Islet precursor cell (in vitro differentiated cells): ENCODE results near the gene MINK1.
A peak's percentile ranks its signal among the peaks of the same experiment; 100 is the strongest.
"Not testable (repeated sequence)": the region's sequence is repeated elsewhere in the genome, so short reads cannot be mapped to it uniquely, and the experiment has no call there.

ENCODE experiments used
- DNase-seq: peaks from one replicate; pipeline ENCODE4 v3.0.0-alpha.2; 2018

The MINK1 gene

GRCh38 chr17:4901108-4901647 lies 68.0 kb downstream of the MINK1 start:
- DNase-seq = no peak

DNA sequence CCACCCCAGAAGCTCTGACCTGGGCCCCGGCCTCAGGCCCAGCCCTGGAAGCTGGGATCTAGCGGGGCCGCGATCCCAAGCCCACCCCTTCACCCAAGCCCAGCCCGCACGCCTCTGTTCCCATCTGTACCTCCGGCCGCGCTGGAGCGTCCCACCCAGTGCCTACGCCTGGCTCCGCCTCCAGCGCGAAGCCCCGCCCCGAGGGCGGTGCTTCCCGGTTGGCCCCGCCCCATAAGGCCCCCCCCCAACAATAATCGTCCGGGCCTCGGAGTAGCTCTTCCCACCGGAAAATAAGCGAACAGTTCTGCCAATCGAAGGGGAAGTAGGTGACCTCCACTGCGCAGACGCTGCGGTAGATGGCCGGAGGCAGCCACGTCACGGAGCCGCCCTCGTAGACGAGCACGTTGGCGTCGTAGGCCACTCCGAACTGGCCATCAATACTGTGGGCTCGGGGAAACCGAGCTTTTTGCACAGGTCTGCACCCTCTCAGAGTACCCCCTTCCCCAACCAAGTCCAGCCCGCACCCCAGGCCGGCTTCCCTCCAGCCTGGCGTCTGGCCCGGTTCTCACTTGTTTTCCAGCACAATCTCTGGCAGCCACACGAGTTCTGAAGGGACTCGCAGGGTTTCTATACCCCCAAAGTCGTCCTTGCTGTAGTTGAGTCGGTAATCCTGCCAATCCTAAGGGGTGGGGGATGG lies 68.7 kb downstream of the MINK1 start:
- no peak for DNase-seq

GRCh38 chr17:4902540-4902939 lies 69.4 kb downstream of the MINK1 start:
- DNase-seq = no peak

- peak; percentile 95 for DNase-seq
These were observed 70.1 kb downstream of the MINK1 start, which contains the start of gene CHRNE for GRCh38 chr17:4903051-4903818. Gene CHRNE (minus strand): TSS chr17:4903098. CDS start chr17:4903063, 35 bp downstream.

GRCh38 chr17:4906642-4907041 lies 73.5 kb downstream of the MINK1 start:
- not testable (repeated sequence) for DNase-seq

DNA sequence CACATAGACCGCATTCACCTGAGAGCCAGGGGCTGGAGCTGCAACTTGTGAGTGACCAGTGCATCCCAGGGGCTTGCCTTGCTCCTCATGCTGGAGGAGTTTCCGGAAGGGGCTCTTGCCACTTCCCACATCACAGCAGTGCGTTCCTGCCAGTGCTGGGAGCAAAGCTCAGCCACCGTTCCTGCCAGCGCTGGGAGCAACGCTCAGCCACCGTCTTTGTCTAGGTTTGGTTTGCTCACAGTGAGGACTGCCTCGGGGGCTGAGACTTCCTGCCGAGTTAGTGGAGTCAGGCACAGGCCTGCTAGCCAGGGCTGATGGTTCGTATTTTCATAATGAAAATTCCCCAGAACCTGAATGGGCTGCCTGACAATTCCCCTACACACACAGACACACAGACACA lies 75.2 kb downstream of the MINK1 start:
- DNase-seq = peak; percentile 96

DNA sequence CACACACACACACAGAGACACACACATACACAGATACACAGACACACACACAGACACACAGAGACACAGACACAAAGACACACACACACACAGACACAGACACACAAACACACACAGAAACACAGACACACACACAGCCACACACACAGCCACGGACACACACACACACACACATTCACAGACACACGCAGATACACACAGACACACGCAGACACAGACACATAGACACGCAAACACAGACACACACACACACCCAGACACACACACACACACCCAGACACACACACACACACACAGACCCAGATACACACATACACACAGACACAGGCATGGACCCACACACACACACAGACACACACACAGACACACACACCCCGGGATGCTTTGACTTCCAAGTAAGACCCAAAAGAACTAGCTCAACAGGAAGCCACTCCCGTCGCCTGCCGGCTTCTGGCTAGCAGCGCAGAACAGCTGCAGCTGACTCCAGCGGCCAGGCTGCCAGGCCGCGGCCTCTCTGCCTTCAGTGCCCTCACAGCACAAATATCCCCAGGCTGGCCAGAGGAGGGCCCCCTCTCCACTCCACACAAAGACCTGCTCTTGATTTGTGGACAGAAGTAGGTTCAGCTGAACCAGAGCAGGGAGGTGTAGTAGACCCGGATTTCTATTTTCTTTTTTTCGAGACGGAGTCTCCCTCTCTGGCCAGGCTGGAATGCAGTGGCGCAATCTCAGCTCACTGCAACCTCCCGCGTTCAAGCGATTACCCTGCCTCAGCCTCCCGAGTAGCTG lies 75.8 kb downstream of the MINK1 start:
- DNase-seq = peak; percentile 100

DNA sequence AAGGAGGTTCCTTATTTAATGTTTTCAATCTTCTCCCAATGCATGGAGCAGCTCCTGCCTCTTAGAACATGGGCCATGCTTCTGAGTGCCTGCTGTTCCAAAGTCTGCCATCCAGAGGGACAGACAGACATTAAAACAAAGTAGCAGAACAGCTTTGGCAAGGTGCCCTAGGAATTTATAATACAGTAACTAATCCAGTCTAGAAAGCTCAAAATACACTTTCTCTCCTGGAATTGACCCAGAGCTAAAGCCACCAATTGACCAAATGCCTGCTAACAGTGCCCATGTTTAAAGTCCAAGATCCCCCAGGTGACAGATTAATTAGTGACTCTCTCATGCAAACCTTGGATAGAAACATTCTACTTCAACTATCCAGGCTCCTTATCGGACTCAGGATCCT lies 80.9 kb downstream of the MINK1 start:
- no peak for DNase-seq

DNA sequence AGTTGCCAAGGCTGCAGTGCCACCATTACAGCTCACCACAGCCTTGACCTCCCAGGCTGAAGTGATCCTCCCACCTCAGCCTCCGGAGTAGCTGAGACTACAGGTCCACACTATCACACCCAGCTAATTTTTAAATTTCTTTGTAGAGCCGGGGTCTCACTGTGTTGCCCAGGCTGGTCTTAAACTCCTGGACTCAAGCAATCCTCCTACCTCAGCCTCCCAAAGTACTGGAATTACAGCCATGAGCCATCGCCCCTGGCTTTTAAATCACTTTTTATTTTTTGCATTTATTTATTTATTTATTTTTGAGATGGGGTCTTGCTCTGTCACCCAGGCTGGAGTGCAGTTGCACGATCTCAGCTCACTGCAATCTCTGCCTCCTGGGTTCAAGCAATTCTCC lies 81.4 kb downstream of the MINK1 start:
- not testable (repeated sequence) for DNase-seq

DNA sequence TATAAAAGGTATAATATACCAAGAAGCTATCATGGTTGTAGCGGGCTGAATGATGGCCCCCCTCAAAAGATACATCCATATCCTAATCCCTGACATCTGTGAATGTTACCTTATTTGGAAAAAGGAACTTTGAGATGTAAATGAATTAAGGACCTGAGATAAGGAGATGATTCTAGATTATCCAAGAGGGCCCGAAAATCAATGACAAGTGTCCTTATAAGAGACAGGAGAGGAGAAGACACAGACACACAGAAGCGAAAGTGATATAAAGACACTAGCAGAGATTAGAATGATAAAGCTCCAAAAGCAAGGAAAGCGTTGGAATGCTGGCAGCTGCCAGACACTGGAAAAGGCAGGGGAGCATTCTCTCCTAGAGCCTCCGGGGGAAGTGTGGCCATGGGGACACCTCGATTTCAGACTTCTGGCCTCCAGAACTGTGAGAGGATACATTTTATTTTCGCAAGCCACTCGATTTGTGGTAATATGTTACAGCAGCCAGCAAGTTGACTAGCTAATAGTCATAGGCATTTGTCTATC lies 86.4 kb downstream of the MINK1 start:
- peak; percentile 63 for DNase-seq

DNA sequence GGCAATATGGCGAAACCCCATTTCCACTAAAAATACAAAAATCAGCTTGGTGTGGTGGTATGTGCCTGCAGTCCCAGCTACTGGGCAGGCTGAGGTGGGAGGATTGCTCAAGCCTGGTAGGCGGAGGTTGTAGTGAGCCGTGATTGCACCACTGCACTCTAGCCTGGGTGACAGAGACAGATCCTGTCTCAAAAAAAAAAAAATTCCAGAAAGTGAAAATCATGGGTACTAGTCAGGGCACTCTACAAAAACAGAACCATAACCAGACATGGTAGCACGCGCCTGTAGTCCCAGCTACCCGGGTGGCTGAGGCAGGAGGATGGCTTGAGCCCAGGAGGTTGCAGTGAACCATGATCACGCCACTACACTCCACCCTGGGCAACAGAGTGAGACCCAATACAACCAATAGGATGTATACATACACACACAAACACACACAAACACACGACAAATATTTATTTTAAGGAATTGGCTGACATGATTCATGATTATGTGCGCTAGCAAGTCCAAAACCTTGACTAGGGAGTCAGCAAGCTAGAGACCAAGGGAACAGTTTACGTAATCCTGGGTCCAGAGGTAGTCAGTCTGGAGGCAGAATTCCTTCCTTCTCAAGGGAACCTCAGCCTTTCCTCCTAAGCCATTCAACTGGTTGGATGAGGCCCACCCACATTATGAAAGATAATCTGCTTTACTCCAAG lies 87.4 kb downstream of the MINK1 start:
- peak; percentile 77 for DNase-seq

- DNase-seq = no peak
These were observed 88.2 kb downstream of the MINK1 start for GRCh38 chr17:4921320-4921719.

DNA sequence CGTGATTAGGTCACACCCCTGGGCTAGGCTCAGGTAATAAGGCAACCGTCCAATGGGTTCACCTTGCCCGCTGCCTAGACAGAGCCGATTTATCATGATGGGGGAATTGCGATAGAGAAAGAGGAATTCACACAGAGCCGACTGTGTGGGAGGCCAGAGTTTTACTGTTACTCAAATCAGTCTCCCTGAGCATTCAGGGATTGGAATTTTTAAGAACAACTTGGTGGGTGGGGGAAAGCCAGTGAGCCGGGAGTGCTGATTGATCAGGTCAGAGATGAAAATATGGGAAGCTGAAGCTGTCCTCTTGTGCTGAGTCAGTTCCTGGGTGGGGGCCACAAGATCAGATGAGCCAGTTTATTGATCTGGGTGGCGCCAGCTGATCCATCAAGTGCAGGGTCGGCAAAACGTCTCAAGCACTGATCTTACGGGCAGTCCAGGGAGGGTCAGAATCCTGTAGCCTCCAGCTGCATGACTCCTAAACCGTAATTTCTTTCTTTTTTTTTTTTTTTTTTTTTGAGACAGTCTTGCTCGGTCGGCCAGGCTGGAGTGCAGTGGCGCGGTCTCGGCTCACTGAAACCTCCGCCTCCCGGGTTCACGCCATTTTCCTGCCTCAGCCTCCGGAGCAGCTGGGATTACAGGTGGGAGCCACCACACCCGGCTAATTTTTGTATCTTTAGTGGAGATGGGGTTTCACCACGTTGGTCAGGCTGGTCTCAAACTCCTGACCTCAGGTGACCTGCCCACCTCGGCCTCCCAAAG lies 93.6 kb downstream of the MINK1 start:
- peak; percentile 49 for DNase-seq

DNA sequence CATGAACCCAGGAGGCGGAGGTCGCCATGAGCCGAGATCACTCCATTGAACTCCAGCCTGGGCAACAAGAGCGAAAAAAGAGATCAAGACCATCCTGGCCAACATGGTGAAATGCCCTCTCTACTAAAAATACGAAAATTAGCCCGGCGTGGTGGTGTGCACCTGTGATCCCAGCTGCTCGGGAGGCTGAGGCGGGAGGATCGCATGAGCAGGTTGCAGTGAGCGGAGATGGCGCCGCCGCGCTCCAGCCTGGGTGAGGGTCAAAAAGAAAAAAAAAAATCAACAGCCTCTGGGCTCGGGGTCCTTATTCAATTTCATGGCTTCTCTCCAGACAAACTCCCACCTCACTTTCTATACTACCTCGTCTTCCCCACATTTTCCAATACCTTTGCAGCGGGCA lies 95.7 kb downstream of the MINK1 start:
- no peak for DNase-seq

DNA sequence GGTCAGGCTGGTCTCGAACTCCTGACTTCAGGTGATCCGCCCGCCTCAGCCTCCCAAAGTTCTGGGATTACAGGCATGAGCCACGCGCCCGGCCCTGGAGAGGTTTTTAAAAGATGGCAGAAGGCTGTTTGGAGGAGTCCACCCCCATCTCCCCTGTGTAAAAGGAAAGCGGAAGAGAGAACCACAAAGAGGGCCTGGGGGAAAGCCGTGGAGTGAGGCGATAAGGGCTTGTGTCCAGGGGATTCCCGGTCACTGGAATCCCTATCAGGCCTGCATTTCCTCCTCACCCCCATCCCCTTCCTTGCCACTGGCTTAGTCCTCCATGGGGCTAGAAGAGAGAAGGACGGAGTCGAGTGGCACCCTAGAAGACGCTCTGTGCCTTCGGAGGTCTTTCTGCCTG lies 98.8 kb downstream of the MINK1 start, which contains the start of gene GP1BA:
Gene GP1BA, plus strand, starts transcription at position 315 of the 400 bp plus-strand sequence. CDS start 328 bp downstream, outside the sequence.
- no peak for DNase-seq

- DNase-seq = no peak
These were observed 99.6 kb downstream of the MINK1 start for GRCh38 chr17:4932756-4933155.

DNA sequence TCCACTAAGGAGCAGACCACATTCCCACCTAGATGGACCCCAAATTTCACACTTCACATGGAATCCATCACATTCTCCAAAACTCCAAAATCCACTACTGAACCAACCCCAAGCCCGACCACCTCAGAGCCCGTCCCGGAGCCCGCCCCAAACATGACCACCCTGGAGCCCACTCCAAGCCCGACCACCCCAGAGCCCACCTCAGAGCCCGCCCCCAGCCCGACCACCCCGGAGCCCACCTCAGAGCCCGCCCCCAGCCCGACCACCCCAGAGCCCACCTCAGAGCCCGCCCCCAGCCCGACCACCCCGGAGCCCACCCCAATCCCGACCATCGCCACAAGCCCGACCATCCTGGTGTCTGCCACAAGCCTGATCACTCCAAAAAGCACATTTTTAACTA lies 100.5 kb downstream of the MINK1 start:
- no peak for DNase-seq

DNA sequence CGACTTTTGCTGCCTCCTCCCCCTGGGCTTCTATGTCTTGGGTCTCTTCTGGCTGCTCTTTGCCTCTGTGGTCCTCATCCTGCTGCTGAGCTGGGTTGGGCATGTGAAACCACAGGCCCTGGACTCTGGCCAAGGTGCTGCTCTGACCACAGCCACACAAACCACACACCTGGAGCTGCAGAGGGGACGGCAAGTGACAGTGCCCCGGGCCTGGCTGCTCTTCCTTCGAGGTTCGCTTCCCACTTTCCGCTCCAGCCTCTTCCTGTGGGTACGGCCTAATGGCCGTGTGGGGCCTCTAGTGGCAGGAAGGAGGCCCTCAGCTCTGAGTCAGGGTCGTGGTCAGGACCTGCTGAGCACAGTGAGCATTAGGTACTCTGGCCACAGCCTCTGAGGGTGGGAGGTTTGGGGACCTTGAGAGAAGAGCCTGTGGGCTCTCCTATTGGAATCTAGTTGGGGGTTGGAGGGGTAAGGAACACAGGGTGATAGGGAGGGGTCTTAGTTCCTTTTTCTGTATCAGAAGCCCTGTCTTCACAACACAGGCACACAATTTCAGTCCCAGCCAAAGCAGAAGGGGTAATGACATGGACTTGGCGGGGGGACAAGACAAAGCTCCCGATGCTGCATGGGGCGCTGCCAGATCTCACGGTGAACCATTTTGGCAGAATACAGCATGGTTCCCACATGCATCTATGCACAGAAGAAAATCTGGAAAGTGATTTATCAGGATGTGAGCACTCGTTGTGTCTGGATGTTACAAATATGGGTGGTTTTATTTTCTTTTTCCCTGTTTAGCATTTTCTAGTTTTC lies 101.2 kb downstream of the MINK1 start:
- DNase-seq = peak; percentile 89

- DNase-seq = no peak
These were observed 102.5 kb downstream of the MINK1 start for GRCh38 chr17:4935650-4936049.

DNA sequence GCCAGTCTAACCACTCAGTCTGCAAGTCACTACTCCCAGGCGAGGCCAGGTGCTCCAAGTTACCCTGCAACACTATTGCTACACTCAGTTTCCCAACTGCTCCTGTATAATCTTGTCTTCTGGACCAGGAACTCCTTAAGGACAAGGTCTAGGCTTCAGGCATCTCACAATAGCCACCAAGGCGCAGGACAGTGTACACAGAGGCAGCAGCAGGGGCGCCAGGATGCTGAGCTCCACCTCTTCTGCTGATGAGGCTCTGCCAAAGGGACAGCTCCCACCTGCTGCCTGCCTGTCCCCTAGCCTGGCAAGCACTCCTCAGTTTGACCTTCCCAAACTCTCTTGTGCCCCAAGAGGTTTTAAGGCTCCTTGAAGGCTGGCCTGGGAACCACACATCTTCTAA lies 103.3 kb downstream of the MINK1 start:
- DNase-seq = no peak

DNA sequence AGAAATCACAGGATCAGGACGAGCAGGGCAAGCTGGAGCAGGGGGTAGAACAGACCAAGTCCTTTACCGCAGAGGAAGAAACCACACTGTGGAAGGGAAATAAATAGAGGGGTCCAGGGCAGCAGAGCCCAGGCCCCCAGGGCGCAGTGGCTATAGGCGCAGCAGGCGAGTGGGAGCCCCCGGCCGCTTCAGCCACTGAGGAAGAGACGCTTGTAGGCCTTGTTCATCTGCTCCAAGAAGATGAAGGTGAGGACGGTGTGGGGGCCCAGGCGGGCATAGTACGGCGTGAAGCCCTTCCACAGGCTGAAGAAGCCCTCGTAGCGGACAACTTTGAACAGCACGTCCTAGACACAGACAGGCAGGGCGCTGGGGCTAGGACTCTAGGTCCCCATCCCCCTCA lies 104.4 kb downstream of the MINK1 start:
- no peak for DNase-seq
